Measurements from ENCODE around the gene SIPA1L3. TPM values are rescaled to one million over a fixed set of nuclear protein-coding genes. Genes with fewer than 3 reads are reported as not detected.
A peak's percentile ranks its signal among the peaks of the same experiment; 100 is the strongest.

SIPA1L3 gene
- polyA plus RNA-seq, 2 of the 4 experiments (the other 2 are of a cell fraction) = 28.9 to 50.6 TPM

- no peaks in the 10 kb centered on the region for H3K4me1 ChIP-seq
- FAIRE-seq (peak; percentile 32), DNase-seq (ENCODE audit: low read depth in 1 of 2, low spot score in 1 of 2) (no peak), ATAC-seq (no peak)
- H3K4me2 ChIP-seq = no peak overlapping the region
- no peaks in the 10 kb centered on the region for H3K9me3 ChIP-seq
- H3K27ac ChIP-seq = no peak overlapping the region
- 81% methylated on average over 4 of the region's 4 CpGs for WGBS (ENCODE audit: missing lambda C conversion rate)
- ChIA-PET POLR2A (interaction anchor here (0.5 to 0.6 kb wide), 2 partner anchors 21 to 42 kb away, joined by 3 to 5 read pairs; no protein-coding TSS in a partner anchor), CTCF (interaction anchor here (0.6 to 7.2 kb wide), 8 partner anchors 13 to 243 kb away, joined by 3 to 129 read pairs (median 4); partner anchors contain the start of genes SIPA1L3 and WDR87)
- no peak for TF ChIP-seq ZFP36 (IDR thresholded peaks at IDR 0.05; ENCODE audit: borderline replicate concordance, partially characterized antibody)
- no peak for TF ChIP-seq HOXB5 (CRISPR knock-in tag; IDR thresholded peaks at IDR 0.05)
- no peak for TF ChIP-seq POLR2A (IDR thresholded peaks at IDR 0.05; ENCODE audit: low read length)
- no peak for TF ChIP-seq KDM5A (IDR thresholded peaks at IDR 0.05)
- no peak for TF ChIP-seq SREBF2 (IDR thresholded peaks at IDR 0.05)
- no peak for TF ChIP-seq NR3C1 (IDR thresholded peaks at IDR 0.05)
- TF ChIP-seq HDAC2 (IDR thresholded peaks at IDR 0.05) = no peak
- no peak for TF ChIP-seq HEYL (CRISPR knock-in tag; IDR thresholded peaks at IDR 0.05)
- no peak for TF ChIP-seq MAZ (IDR thresholded peaks at IDR 0.05; ENCODE audit: borderline replicate concordance, low read depth, low read length)
- TF ChIP-seq JUN (IDR thresholded peaks at IDR 0.05) = no peak
- H3K4me3 ChIP-seq = no peak overlapping the region
Observed at GRCh38 chr19:38145623-38146022, 238.6 kb downstream of the SIPA1L3 start.

- FAIRE-seq = no peak
- H3K4me1 ChIP-seq = no peaks in the 10 kb centered on the region
- H3K27ac ChIP-seq = no peak overlapping the region
- 94% methylated on average over 9 of the region's 9 CpGs for WGBS (ENCODE audit: missing lambda C conversion rate)
- H3K9me3 ChIP-seq = no peaks in the 10 kb centered on the region
- ATAC-seq = no peak
- POLR2A ChIA-PET = no interaction called here
- CTCF ChIA-PET = interaction anchor here (1.1 to 7.8 kb wide), 4 partner anchors 9 to 245 kb away, joined by 3 to 67 read pairs (median 28); no protein-coding TSS in a partner anchor
- no peak for TF ChIP-seq EP300 (IDR thresholded peaks at IDR 0.05)
- no peak for TF ChIP-seq ATOH8 (CRISPR knock-in tag; IDR thresholded peaks at IDR 0.05; ENCODE audit: low read depth)
- no peak for TF ChIP-seq CTCF (IDR thresholded peaks at IDR 0.05)
- no peak for TF ChIP-seq RFX5 (IDR thresholded peaks at IDR 0.05)
- no peak for TF ChIP-seq SREBF2 (IDR thresholded peaks at IDR 0.05)
- TF ChIP-seq TFCP2L1 (CRISPR knock-in tag; IDR thresholded peaks at IDR 0.05) = no peak
- no peak for TF ChIP-seq FOXS1 (CRISPR knock-in tag; IDR thresholded peaks at IDR 0.05)
- TF ChIP-seq PBX3 (IDR thresholded peaks at IDR 0.05) = no peak
- no peak overlapping the region for H3K4me3 ChIP-seq
- no peak for DNase-seq (ENCODE audit: low read depth in 1 of 2, low spot score in 1 of 2)
- no peak overlapping the region for H3K4me2 ChIP-seq
Observed at GRCh38 chr19:38148337-38148736, 241.3 kb downstream of the SIPA1L3 start.

GRCh38 chr19:38149661-38150061 is 242.7 kb downstream of the SIPA1L3 start:
- ChIA-PET POLR2A (no interaction called here), CTCF (interaction anchor here (0.7 to 7.8 kb wide), 7 partner anchors 8 to 250 kb away, joined by 3 to 67 read pairs (median 5); no protein-coding TSS in a partner anchor)
- H3K4me2 ChIP-seq = no peak overlapping the region
- no peaks in the 10 kb centered on the region for H3K4me1 ChIP-seq
- no peak overlapping the region for H3K4me3 ChIP-seq
- no peak overlapping the region for H3K27ac ChIP-seq
- FAIRE-seq (peak; percentile 78), DNase-seq (ENCODE audit: low read depth in 1 of 2, low spot score in 1 of 2) (no peak), ATAC-seq (peak; percentile 14 to 48; a peak in 4 of 6 replicates)
- WGBS (ENCODE audit: missing lambda C conversion rate) = 87% methylated on average over 6 of the region's 6 CpGs
- TF ChIP-seq TFCP2L1 (CRISPR knock-in tag; IDR thresholded peaks at IDR 0.05) (no peak), EHF (CRISPR knock-in tag; IDR thresholded peaks at IDR 0.05) (no peak)
- H3K9me3 ChIP-seq = no peaks in the 10 kb centered on the region

- Histone ChIP-seq H3K4me3 (no peak overlapping the region), H3K4me2 (no peak overlapping the region), H3K9me3 (no peaks in the 10 kb centered on the region), H3K27ac (no peak overlapping the region), H3K4me1 (no peaks in the 10 kb centered on the region)
- POLR2A ChIA-PET = no interaction called here
- no peak for DNase-seq (ENCODE audit: low read depth in 1 of 2, low spot score in 1 of 2)
- TF ChIP-seq POLR2AphosphoS2 (conservative IDR thresholded peaks at IDR 0.05; ENCODE audit: low read length) = no peak
- TF ChIP-seq ESRRA (IDR thresholded peaks at IDR 0.05; ENCODE audit: borderline replicate concordance, low read length) = no peak
- no peak for TF ChIP-seq MAZ (IDR thresholded peaks at IDR 0.05; ENCODE audit: borderline replicate concordance, low read depth, low read length)
- no peak for TF ChIP-seq PHF8 (IDR thresholded peaks at IDR 0.05; ENCODE audit: borderline replicate concordance, low read depth)
- no peak for TF ChIP-seq CHD2 (IDR thresholded peaks at IDR 0.05; ENCODE audit: low read length, partially characterized antibody)
- peak; percentile 40; the same call in 1 of the 2 replicates for TF ChIP-seq USF2 (IDR thresholded peaks at IDR 0.05)
- TF ChIP-seq ZC3H11A (IDR thresholded peaks at IDR 0.05) = no peak
- FAIRE-seq = peak; percentile 77
- peak in 1 of 2 experiments; percentile 16; a peak in 1 of 6 replicates for ATAC-seq
- CTCF ChIA-PET = interaction anchor here (1.1 to 7.8 kb wide), 8 partner anchors 9 to 248 kb away, joined by 3 to 67 read pairs (median 4); partner anchors contain the start of gene PPP1R14A
- 91% methylated on average over 9 of the region's 9 CpGs for WGBS (ENCODE audit: missing lambda C conversion rate)
Observed at GRCh38 chr19:38151242-38151641, 244.2 kb downstream of the SIPA1L3 start.
